ENCODE data around the gene HSPA4.
"Not testable (repeated sequence)": the region's sequence is repeated elsewhere in the genome, so short reads cannot be mapped to it uniquely, and the experiment has no call there.

HSPA4 gene

DNA sequence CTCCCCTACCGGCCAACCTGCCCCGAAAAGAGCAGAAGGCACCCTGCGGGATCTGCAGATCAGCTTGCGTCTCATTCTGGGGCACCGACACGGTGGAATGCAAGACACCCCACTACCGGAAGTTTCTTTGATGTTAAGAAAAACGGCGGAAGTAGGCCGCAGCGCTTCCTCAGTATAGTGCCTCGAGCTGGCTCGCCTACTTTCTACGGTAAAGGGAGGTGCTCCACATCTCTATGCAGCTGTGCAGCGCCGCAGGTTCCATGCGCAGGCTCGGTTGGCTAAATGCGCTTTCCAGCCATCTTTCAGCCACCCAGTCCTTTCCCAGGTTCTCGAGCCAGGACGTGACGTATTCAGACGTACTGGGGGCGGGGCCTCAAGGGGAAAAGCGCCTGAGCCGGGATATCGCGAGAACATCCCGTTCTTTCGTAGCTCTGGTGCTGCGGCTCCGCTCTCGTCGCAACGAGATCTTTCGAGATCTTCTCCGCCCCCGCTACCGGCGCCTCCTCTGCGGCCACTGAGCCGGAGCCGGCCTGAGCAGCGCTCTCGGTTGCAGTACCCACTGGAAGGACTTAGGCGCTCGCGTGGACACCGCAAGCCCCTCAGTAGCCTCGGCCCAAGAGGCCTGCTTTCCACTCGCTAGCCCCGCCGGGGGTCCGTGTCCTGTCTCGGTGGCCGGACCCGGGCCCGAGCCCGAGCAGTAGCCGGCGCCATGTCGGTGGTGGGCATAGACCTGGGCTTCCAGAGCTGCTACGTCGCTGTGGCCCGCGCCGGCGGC is at the start of gene HSPA4:
Gene HSPA4, plus strand, starts transcription at position 472 of the 775 bp plus-strand sequence. Its CDS starts 238 bp downstream, at position 710.
- peak; percentile 94 for DNase-seq

DNA sequence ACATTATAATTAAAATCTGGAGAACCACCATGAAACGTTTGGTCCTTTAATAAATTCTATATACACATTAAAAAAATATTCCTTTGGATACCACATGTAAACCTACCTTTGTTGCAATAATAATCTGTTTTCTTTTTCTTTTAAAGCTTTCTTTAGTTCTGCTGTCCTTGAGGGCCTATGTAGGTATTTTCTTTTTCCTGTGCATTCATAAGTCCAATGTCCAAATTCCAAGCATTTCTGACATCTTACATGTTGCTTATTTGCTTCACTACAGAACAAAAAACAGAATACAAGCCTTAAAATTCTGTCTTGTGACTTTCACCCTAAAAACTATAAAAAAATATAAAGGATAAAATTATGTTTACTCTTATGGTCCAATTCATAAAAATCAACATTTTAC is 45.2 kb upstream of the HSPA4 start:
- DNase-seq, result no peak

DNA sequence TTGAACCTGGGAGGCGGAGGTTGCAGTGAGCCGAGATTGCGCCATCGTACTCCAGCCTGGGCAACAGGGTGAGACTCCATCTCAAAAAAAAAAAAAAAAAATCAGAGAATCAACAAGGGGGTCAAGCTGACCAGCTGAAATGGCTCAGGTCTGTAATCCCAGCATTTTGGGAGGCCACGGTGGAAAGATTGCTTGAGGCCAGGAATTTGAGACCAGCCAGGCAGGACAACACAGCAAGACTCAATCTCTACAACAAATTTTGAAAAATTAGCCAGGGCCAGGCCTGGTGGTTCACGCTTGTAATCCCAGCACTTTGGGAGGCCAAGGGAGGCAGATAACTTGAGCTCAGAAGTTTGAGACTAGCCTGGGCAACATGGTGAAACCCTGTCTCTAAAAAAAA is 43.4 kb upstream of the HSPA4 start:
- DNase-seq, result not testable (repeated sequence)

DNA sequence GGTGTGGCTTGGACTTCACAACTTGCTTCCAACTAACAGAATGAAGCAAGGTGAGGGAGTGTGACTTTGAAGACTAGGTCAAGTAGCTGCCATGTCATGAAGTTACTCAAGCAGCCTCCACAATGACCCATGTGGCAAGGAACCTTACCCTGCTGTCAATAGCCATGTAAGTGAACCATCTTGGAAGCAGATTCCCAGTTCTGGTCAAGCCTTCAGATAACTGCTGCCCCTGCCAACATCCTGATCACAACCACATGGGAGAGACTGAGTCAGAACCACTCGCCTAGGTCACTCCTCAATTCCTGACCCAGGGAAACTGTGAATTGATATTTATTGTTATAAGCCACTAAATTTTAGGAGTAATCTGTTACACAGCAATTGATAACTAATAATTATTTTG is 36.3 kb upstream of the HSPA4 start:
- no peak for DNase-seq

DNA sequence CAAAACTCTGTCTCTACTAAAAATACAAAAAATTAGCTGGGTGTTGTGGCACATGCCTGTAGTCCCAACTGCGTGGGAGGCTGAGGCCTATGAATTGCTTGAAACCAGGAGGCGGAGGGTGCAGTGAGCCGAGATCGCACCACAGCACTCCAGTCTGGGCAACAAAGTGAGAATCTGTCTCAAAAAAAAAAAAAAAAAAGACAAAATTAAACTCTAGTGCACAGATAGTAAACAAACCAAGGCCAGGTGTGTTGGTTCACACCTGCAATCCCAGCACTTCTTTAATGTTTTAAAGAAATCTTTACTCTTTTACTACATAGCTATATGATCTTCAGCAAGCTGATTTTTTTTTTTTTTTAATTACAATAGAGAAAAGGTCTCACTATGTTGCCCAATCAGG is 33.8 kb upstream of the HSPA4 start:
- DNase-seq, result no peak

DNA sequence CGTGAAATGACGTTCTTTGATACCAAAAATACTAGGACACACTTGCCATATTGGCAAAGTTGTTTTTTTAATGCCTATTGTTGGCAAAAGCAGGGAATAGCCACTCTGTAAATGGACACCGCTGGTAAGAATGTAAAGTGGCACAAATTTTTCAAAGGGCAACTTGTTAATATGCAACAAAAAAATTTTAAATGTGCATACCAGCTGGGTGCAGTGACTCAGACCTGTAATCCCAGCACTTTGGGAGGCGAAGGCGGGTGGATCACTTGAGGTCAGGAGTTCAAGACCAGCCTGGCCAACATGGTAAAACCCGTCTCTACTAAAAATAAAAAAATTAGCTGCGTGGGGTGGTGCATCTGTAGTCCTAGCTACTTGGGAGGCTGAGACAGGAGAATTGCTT is 32.3 kb upstream of the HSPA4 start:
- DNase-seq, result not testable (repeated sequence)

DNA sequence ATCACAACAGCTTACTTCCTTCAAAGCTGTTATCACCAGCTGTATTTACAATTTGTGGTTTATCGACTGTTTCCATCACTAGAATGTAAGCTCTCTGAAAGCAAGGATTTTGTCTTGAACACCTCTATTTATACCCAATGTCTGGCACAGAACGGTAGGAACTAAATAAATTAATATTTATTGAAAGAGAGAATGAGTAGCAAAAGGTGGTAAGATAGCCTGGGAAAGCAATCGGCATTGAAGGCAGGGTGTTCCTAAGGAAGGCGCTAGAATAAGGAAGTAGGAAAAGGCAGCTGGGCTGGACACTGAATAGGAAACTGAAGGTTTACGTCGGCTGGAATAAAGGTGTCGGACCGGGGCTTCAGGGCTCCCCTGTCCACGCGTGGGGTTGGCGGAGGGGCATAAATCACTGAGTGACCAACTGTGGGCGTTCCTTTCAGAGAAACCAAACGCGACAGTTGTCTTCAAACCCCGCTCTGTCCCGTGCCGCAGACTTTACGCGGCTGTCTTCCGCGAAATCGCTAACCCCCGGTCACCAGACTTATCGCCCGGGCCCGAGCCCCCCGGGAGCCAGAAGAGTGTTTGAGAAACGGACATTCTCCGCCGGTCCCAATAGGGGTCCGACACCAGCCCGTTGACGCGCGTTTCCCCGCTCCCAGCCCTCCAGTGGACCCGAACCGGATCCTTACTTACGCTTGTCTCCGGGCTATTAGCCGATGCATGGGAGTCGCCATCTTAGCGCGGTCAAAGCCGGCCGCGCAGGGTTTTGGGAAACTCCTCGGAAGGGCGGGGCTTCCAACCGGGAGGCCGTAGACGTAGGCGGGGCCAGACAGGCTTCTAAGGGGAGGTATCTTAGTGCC is 25.8 kb upstream of the HSPA4 start, which contains the start of gene ZCCHC10:
Gene ZCCHC10, minus strand, starts transcription at position 746 of the 860 bp plus-strand sequence. Its CDS starts 12 bp downstream, at position 734.
- DNase-seq, result peak; percentile 82

DNA sequence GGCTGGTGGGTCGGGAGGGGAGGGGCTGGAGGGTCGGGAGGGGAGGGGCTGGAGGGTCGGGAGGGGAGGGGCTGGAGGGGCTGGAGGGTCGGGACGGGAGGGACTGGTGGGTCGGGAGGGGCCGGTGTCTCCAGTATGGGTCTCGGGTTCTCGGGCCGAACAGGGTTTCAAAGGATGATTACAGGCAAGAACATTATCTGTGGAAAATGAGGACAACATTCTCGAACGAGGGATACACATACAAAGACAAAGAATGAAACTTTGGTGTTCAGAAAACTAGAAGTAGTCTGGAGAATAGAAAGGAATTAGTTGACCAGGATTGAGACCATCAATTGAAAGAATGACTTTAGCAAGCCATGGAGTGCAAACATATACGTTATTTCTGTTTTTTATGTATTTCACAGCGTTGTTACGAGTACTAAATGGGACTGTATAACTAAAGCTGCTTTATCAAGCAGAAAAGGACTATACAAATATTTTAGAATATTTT is 25.1 kb upstream of the HSPA4 start:
- no peak for DNase-seq

DNA sequence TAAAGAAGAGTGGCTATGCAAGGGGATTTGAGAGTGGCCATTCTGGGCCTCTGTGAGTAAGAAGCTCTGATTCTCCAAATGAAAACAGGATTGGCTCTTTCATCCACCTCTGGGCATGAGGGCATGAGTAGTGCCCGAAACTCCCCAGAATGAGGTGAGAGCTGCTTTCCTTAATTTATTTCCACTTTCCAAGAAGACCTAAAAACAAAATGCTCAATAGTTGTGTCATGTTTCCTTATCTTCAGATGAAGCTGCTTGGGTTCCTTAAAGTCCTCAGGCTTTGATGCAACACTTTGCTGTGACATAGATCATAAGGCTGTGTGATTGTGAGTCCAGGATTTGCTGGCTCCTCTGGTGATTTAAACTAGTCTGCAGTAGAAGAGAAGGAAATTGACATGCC is 22.4 kb upstream of the HSPA4 start:
- no peak for DNase-seq

DNA sequence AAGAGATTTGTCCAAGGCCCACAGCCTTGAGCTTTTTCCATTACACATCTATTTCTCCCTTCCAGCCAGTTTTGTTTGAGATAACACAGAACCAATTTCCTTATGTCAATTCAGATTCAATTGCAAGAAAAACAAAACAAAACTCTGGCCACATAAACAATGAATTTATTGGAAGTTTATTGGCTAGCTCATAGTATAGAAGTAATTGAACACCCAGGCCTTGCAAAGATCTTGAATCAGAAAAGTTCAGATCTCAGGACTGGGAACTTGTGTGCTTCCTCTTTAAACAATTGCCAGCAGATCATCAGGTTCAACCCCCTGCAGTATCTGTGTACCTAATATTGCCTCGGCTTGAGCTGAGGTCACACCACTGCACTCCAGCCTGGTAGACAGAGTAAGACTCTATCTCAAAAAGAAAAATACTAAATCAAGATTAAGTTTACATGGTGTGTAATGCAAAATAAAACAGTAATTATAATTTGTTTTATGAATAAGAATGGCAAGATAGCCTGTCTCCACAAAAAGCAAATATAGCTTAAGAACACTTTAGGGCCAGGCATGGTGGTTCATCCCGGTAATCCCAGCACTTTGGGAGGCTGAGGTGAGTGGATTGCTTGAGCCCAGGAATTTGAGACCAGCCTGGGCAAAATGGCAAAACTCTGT is 21.3 kb upstream of the HSPA4 start:
- DNase-seq, result no peak

DNA sequence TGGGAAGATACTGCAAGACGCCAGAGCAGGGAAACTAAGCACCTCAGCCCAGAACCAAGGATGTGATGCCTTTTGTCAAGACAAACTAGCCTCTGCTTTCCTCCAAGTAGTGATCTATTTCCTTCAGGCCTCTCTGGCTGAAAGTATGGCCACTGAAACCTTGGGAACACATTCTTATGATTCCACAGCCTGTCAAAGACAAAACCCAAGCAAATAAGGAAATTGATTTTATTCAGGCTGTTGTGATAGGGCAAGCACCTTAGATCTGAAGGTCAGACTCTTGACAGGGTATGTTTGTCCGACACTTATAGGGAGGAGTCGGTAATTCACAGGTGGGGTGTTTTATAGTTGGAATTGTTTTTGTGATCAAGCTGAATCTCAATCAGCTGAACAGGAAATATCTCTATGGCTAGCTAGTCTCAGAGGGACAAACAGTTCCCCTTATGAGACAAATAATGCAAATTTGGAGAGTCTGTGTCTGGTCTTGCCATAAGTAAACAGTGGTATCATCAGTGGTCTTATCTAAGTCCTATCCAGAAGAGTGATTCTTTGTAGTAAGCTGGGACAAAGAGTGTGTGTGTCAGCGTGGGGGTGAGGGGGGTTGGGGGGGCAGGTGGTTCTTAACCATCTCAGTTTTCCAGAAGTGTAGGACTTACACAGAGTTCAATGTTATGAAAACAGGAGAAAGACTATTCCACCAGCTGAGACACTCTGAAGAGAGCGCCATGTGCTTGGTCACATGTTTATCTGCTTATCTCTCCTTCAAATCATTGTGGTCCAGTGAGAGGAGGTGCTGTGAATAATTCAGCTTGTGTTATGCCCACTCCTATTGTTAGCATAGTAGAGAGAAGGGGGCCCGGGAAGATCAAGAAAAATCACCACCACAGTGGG is 18.7 kb upstream of the HSPA4 start:
- no peak for DNase-seq

DNA sequence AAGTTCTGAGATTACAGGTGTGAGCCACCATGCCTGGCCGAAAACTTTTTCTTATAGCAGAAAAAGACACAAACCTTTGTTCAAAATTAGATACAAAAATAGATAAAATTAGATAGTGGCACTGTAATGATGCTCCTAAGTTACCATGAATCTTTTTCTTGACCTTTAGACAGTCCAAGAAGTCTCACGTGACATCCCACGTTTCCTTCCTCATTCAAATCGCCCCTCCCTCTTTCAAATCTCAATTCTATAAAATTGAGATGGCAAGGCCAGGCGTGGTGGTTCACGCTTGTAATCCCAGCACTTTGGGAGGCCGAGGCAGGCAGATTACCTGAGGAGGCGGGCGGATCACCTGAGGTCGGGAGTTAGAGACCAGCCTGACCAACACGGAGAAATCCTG is 17.7 kb upstream of the HSPA4 start:
- no peak for DNase-seq

DNA sequence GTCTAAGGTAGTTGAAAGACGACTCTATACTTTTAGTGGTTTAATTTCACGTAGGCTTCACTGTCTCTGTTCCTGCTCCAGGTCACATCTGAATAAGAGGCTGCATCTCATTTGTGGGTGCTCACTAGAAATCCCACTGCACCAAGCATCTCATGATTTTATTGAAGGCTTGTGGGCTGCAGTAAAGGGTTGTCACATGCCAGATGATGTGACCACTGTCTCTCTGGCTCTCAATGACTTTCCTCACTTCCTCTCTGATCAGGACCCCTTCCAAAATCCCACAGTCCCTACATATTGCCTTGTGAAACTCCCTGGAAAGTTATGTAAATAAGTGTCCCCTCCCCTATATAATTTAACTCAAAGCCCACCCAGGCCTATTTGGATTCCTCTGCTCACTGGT is 16.6 kb upstream of the HSPA4 start:
- no peak for DNase-seq

DNA sequence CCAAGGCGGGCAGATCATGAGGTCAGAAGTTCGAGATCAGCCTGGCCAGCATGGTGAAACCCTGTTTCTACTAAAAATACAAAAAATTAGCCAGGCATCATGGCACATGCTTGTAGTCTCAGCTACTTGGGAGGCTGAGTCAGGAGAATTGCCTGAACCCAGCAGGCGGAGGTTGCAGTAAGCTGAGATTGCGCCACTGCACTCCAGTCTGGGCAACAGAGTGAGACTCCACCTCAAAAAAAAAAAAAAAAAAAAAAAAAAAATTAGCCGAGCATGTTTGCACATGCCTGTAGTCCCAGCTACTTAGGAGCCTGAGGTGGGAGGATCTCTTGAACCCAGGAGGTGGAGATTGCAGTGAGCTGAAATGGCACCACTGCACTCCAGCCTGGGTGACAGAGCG is 15.1 kb upstream of the HSPA4 start:
- not testable (repeated sequence) for DNase-seq

DNA sequence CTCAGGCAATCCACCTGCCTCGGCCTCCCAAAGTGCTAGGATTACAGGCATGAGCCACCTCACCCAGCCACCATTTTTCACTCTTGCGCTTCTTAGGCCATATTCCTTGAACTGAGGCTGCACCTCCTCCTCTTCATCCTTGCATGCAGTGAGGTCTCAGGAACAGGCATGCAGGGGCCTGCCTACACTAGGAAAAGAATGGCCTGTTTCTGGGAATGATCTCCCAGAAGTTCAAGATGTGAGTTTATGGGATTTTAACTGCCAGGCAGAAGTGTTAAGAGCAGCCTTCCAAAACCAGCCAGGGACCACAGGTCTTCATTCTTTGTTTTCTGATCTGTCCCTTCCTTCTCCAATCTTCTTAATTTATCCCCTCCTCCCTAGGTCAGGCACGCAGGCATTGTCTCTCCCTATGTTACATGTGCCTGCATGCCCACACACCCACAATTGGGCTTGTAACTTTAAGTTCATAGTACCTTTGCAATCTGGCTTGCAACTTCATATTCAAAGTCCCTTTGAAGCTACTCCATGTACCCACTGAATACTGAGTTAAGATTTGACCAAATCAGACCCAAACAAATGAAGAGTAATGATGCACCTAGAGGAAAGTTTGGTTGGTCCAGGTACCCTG is 10.5 kb upstream of the HSPA4 start:
- no peak for DNase-seq

DNA sequence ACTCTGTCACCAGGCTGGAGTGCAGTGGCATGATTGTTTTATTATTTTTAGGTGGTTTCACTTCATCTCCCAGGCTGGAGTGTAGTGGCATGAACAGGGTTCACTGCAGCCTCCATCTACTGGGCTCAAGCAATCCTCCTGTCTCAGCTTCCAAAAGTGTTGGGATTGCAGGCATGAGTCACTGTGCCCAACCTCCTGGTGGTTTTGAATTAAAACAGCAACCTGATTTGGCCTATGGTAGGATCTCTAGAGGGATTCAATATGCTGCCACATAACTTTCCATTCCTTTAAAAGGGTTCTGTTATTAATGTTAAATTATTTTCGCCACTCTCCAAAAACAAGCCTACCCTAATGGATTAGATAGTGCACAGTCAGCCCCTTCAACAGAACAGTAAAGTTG is 9.9 kb upstream of the HSPA4 start:
- no peak for DNase-seq

DNA sequence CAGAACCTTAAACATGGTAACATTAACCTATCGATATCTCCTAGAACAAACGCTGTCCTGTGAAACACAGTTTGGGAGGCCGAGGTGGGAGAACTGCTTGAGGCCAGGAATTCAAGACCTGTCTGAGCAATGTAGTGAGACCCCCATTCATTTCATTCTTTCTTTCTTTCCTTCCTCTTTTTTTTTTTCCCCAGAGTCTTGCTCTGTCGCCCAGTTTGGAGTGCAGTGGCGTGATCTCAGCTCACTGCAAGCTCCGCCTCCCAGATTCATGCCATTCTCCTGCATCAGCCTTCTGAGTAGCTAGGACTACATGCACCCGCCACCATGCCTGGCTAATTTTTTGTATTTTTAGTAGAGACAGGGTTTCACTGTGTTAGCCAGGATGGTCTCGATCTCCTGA is 5.3 kb upstream of the HSPA4 start:
- DNase-seq, result not testable (repeated sequence)

DNA sequence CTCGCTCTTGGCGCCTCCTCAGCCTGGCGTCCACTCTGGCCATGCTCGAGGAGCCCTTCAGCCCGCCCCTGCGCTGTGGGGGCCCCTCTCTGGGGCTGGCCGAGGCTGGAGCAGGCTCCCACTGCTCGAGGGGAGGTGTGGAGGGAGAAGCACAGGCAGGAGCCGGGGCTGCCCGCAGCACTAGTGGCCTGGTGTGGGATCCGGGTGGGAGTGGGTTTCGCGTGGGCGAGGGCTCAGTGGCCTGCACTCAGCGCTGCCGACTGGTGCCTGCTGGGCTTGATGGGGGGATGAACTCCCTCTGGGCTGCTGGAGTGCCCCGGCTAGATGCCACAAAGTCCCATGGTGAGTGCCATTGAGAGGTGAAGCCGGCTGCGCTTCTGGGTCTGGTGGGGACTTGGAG is 4.4 kb upstream of the HSPA4 start:
- DNase-seq, result no peak

DNA sequence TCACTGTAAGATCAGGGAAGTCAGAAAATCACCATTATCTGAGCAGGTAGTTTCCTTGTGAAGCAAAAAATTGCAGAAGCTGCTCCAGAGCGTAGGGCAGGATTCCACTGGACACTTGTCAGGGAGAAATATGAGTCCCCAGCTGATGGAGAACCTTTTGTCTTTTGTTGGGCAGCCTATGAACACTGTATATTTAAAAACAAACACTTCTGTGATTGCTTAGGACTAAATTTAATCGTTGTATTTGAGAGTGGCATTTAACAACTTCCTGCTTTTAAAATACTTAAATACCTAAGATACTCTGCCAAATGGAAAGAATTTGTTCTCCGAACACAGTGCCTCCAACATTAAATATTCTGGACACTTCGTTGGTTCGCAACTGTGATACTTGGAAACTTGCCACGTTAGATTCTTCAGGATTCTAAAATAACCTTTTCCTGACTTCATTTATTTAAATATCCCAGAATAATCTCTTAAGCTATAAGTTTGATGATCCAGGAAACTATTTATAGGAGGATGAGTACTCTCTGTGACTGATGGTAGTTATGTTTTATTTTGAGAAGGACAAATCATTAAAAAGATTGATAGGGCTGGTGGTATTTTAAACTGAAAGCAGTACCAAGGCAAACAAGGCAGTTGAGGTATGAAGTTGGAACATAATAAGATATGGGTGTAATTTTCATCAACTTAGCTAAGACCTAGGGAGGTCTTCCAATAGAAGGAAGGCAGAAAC is 2.7 kb upstream of the HSPA4 start:
- no peak for DNase-seq

DNA sequence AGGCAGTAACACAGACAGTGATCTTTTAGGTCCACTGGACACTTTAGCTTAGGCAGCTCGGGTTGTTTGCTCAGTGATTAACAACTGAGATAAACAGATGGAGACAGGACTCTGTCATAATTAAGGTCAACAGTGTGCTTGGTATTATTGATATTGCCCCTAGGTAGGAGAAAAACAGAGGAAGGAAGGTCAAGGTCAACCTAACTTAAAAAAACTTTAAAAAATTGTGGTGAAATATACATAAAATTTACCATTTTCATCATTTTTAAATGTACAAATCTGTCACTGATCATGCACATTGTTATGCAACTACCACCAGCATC is 2.1 kb upstream of the HSPA4 start:
- no peak for DNase-seq

DNA sequence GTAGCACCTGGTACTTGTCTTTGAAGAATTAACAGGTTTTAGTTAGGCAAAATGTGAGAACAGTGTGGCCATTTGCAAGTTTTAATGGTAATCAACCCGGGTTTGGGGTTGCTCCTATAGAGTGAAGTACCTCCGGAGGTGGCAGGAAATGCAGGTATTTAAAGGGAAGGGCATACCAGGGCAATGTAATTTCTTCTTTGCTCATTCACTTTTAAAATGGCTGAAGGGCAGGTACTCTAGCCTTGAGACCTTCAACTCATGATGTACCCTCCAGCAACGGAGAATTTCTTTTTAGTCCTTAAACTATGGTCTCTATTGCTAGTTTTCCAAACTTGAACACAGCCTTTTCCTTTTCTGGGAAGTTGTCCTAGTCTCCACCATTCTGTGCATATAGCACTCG is 1.3 kb upstream of the HSPA4 start:
- no peak for DNase-seq
